Stimulated activated CD8-positive, alpha-beta memory T cell treated with anti-CD3 and anti-CD28 coated beads, Interleukin-2, amount 100 ng/mL, for 1 hour (primary cell): ENCODE measurements around the gene PRRC2B.
"Not testable (repeated sequence)": the region's sequence is repeated elsewhere in the genome, so short reads cannot be mapped to it uniquely, and the experiment has no call there.

ENCODE experiments used
- DNase-seq, 2 donors: peaks; one replicate each; pipeline ENCODE4 v3.0.0-alpha.2; 2020; ENCODE audit warnings: low read depth in 2 of 2

PRRC2B gene

GRCh38 chr9:131470581-131470991, 76.7 kb downstream of the PRRC2B start:
- DNase-seq, result no peak

- DNase-seq, result not testable (repeated sequence)
These were observed 78.2 kb downstream of the PRRC2B start for GRCh38 chr9:131472085-131472484.

GRCh38 chr9:131473198-131473885, 79.5 kb downstream of the PRRC2B start:
- DNase-seq, result no peak

- no peak for DNase-seq
These were observed 80.0 kb downstream of the PRRC2B start for GRCh38 chr9:131473891-131474290.

- no peak for DNase-seq
These were observed 80.8 kb downstream of the PRRC2B start for GRCh38 chr9:131474711-131475110.

- DNase-seq, result no peak
These were observed 81.4 kb downstream of the PRRC2B start for GRCh38 chr9:131475111-131475955.

- no peak for DNase-seq
These were observed 82.3 kb downstream of the PRRC2B start for GRCh38 chr9:131475956-131476776.

- DNase-seq, result no peak
These were observed 83.0 kb downstream of the PRRC2B start for GRCh38 chr9:131476777-131477345.

- DNase-seq, result no peak
These were observed 83.5 kb downstream of the PRRC2B start for GRCh38 chr9:131477367-131477766.

GRCh38 chr9:131477816-131478419, 84.0 kb downstream of the PRRC2B start:
- no peak for DNase-seq

GRCh38 chr9:131478421-131478868, 84.6 kb downstream of the PRRC2B start:
- peak; percentile 8 to 35 for DNase-seq

GRCh38 chr9:131478911-131479310, 85.0 kb downstream of the PRRC2B start:
- DNase-seq, result no peak

GRCh38 chr9:131480258-131480657, 86.4 kb downstream of the PRRC2B start:
- no peak for DNase-seq

GRCh38 chr9:131481441-131482342, 87.8 kb downstream of the PRRC2B start:
- no peak for DNase-seq

- DNase-seq, result no peak
These were observed 88.6 kb downstream of the PRRC2B start for GRCh38 chr9:131482343-131483006.

GRCh38 chr9:131483319-131484050, 89.6 kb downstream of the PRRC2B start:
- DNase-seq, result no peak

GRCh38 chr9:131484051-131484445, 90.2 kb downstream of the PRRC2B start:
- no peak for DNase-seq

GRCh38 chr9:131484560-131485185, 90.8 kb downstream of the PRRC2B start:
- no peak for DNase-seq

GRCh38 chr9:131485206-131485605, 91.3 kb downstream of the PRRC2B start:
- DNase-seq, result no peak
